Left lung (tissue), 10 donors: ENCODE measurements around the gene SETD4. TPM values are rescaled to one million over a fixed set of nuclear protein-coding genes. Genes with fewer than 3 reads are reported as not detected.
A peak's percentile ranks its signal among the peaks of the same experiment; 100 is the strongest.

Experiments
- ATAC-seq: fragments of 200-7000 bp; cut with Tn5 transposase; one replicate; pipeline ENCODE4 v1.9.1; 2020; ENCODE audit warnings: moderate library complexity
- DNase-seq, 4 donors: peaks; one replicate each; pipeline ENCODE4 v3.0.0-alpha.2; 2013 to 2020
- H3K27ac ChIP-seq, 2 donors: fragments of 200-600 bp; sonication (generic) in 1 of 2; one replicate each; pipeline versions ENCODE4 v1.5.0 to v1.8.0; 2020 to 2021
- H3K27me3 ChIP-seq, 2 donors: fragments of 200-600 bp; sonication (generic) in 1 of 2; one replicate each; pipeline versions ENCODE4 v1.5.0 to v1.8.0; 2020 to 2021
- H3K36me3 ChIP-seq, 2 donors: fragments of 200-600 bp; sonication (generic) in 1 of 2; one replicate each; pipeline versions ENCODE4 v1.5.0 to v1.8.0; 2020 to 2021
- H3K4me1 ChIP-seq, 2 donors: fragments of 200-600 bp; one replicate each; pipeline ENCODE4 v1.8.0; 2021
- H3K4me3 ChIP-seq, 2 donors: fragments of 200-600 bp; sonication (generic) in 1 of 2; one replicate each; pipeline versions ENCODE4 v1.5.0 to v1.8.0; 2020 to 2021; ENCODE audit warnings: mild to moderate bottlenecking in 1 of 2
- H3K9me3 ChIP-seq, 2 donors: fragments of 200-600 bp; sonication (generic) in 1 of 2; one replicate each; pipeline versions ENCODE4 v1.5.0 to v1.8.0; 2020 to 2021
- intact Hi-C, 2 donors: fragments of 100-400 bp; cut with DNase I; formaldehyde crosslinking; loops; one replicate each; pipeline versions ENCODE4 v1.11.2 to v1.14.2; 2022
- polyA plus RNA-seq, 6 donors: library from polyadenylated mRNA; unstranded; fragments of 120-200 nt; gene quantifications; one replicate each; pipeline ENCODE4 v1.2.1, GENCODE V29; 2013; ENCODE audit not compliant: insufficient read length in 6 of 6
- total RNA-seq, 2 donors: library from RNA; stranded (reverse); fragmentation: NEBNext Ultra II Directional; extraction: Animal tissue kit (Norgen Biotek cat#: 25700); gene quantifications; one replicate each; pipeline ENCODE4 v1.2.1, GENCODE V29; 2021
- TF ChIP-seq, protein P1 (sequence below), 2 donors: fragments of 200-600 bp; sonication (generic) in 1 of 2; IDR thresholded peaks; one replicate each; pipeline versions ENCODE4 v1.5.0 to v1.8.0; 2021; ENCODE audit warnings: antibody characterized with exemption in 2 of 2
- donor health status: DM: no; HTN: yes; CAD: no.
- donor health status: DM: no; HTN: no; CAD: no.

Gene SETD4
- total and polyA plus RNA-seq, 8 donors = 16.6 to 44.7 (median 35.2) TPM

DNA sequence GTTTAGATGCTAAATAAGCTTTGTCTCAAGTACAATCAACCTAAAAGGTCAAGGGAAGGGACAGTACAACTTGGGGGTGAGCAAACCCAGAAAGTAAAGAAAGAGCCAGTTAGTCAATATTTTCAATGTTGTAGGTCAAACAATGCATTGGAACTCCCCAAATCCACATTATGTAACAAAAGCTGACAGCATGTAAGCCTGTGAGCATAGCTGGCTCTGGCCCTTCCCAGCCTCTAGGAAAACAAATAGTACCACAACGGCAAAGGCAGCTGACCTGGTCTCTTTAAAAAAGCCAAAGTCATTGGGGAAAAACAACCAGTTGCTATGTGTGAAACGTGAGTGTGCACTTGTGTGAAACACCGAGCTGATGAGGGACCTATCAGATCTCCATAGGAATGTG, 12.9 kb upstream of the SETD4 start:
- Histone ChIP-seq H3K4me1 (peaks cover 10 to 37% of the 10 kb centered on the region in 2 donors), H3K27me3 (no peaks in the 10 kb centered on the region), H3K9me3 (peaks cover 0 to 6% of the 10 kb centered on the region in 2 donors), H3K4me3 (no peak overlapping the region), H3K27ac (no peak overlapping the region), H3K36me3 (peaks cover 0 to 15% of the 10 kb centered on the region in 2 donors)
- ATAC-seq = no peak
- DNase-seq = no peak
- intact Hi-C loops = no loop called here
- TF ChIP-seq, protein P1, sequence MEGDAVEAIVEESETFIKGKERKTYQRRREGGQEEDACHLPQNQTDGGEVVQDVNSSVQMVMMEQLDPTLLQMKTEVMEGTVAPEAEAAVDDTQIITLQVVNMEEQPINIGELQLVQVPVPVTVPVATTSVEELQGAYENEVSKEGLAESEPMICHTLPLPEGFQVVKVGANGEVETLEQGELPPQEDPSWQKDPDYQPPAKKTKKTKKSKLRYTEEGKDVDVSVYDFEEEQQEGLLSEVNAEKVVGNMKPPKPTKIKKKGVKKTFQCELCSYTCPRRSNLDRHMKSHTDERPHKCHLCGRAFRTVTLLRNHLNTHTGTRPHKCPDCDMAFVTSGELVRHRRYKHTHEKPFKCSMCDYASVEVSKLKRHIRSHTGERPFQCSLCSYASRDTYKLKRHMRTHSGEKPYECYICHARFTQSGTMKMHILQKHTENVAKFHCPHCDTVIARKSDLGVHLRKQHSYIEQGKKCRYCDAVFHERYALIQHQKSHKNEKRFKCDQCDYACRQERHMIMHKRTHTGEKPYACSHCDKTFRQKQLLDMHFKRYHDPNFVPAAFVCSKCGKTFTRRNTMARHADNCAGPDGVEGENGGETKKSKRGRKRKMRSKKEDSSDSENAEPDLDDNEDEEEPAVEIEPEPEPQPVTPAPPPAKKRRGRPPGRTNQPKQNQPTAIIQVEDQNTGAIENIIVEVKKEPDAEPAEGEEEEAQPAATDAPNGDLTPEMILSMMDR (IDR thresholded peaks at IDR 0.05) = no peak

DNA sequence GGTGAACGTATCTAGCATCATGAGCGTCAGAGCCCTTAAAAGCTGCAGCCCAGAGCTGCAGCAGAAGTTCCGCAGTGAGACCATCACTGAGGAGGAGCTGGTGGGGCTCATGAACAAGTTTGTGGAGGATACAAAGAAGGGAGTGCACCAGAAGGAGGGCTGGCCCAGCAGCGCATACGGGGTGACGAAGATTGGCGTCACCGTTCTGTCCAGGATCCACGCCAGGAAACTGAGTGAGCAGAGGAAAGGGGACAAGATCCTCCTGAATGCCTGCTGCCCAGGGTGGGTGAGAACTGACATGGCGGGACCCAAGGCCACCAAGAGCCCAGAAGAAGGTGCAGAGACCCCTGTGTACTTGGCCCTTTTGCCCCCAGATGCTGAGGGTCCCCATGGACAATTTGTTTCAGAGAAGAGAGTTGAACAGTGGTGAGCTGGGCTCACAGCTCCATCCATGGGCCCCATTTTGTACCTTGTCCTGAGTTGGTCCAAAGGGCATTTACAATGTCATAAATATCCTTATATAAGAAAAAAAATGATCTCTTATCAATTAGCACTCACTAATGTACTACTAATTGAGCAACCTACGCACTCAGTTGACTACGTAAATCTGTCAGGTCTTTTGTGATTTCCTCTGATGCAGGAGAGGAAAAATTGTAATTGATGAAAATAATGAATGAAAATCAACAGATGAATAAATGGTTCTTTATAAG, 12.3 kb upstream of the SETD4 start:
- ATAC-seq = no peak
- Histone ChIP-seq H3K4me3 (no peak overlapping the region), H3K27me3 (no peaks in the 10 kb centered on the region)

DNA sequence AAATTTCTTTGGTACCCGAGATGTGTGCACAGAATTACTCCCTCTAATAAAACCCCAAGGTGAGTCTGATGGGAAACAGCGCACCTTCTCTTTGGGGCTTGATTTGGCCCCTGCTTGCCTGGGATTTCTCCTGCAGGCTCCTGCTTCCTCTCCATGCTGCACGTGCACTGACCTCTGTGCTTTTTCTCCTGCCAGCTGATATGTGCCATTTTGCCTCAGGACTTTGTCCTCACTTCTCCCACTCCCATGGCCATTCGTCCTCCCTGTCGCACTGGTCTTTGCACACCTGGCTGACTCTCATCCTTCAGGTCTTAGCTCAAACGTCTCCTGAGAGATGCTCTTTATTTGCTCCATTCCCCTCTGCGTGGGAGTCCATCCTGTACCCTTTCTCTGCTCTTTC, 10.7 kb upstream of the SETD4 start:
- intact Hi-C loops = no loop called here
- peaks cover 0 to 6% of the 10 kb centered on the region in 2 donors for H3K9me3 ChIP-seq
- H3K27ac ChIP-seq = no peak overlapping the region
- no peaks in the 10 kb centered on the region for H3K27me3 ChIP-seq
- H3K4me1 ChIP-seq = peaks cover 5 to 37% of the 10 kb centered on the region in 2 donors
- H3K4me3 ChIP-seq = peak overlapping the region in 1 of 2 donors; percentile 90
- peaks cover 0 to 15% of the 10 kb centered on the region in 2 donors for H3K36me3 ChIP-seq
- DNase-seq = no peak
- ATAC-seq = no peak
- TF ChIP-seq, protein P1 (IDR thresholded peaks at IDR 0.05) = no peak

More for the DNA sequence above, 12.3 kb upstream of the SETD4 start:
- intact Hi-C loops = no loop called here
- DNase-seq = no peak
- H3K9me3 ChIP-seq = peaks cover 0 to 6% of the 10 kb centered on the region in 2 donors
- TF ChIP-seq, protein P1 (IDR thresholded peaks at IDR 0.05) = no peak
- no peak overlapping the region for H3K27ac ChIP-seq
- peaks cover 10 to 37% of the 10 kb centered on the region in 2 donors for H3K4me1 ChIP-seq
- peaks cover 0 to 15% of the 10 kb centered on the region in 2 donors for H3K36me3 ChIP-seq

DNA sequence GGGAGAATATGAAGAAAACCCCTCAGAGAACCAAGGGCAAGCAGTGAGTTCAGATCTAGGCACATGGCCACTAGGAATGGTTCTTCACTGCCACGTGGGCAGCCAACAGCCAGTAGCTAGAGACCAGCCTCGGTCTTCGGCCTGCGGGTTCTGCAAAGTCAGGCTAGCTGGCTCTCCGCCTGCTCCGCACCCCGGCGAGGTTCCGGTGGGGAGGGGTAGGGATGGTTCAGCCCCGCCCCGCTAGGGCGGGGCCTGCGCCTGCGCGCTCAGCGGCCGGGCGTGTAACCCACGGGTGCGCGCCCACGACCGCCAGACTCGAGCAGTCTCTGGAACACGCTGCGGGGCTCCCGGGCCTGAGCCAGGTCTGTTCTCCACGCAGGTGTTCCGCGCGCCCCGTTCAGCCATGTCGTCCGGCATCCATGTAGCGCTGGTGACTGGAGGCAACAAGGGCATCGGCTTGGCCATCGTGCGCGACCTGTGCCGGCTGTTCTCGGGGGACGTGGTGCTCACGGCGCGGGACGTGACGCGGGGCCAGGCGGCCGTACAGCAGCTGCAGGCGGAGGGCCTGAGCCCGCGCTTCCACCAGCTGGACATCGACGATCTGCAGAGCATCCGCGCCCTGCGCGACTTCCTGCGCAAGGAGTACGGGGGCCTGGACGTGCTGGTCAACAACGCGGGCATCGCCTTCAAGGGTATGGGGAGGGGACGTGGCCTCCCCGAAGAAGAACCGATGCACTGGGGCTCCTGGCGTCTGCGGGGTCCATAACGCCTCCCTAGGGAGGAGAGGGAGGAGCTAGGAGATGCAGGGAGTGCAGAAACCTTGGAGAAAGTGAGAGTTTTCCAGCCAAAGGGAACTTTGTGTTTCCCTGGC, 9.6 kb upstream of the SETD4 start, which contains the start of gene CBR1:
Gene CBR1, plus strand, starts transcription at position 312 of the 871 bp plus-strand sequence. Its CDS starts 92 bp downstream, at position 404.
- peaks cover 5 to 37% of the 10 kb centered on the region in 2 donors for H3K4me1 ChIP-seq
- H3K36me3 ChIP-seq = peaks cover 0 to 15% of the 10 kb centered on the region in 2 donors
- H3K9me3 ChIP-seq = peaks cover 0 to 6% of the 10 kb centered on the region in 2 donors
- H3K27ac ChIP-seq = peak within 1 kb of the TSS; percentile 41 to 84
- H3K4me3 ChIP-seq = peak within 1 kb of the TSS; percentile 72 to 90
- DNase-seq (peak; percentile 70 to 100 (median 93)), ATAC-seq (peak; percentile 99)
- TF ChIP-seq, protein P1 (IDR thresholded peaks at IDR 0.05) = peak in 1 of 2 donors; percentile 22
- no peaks in the 10 kb centered on the region for H3K27me3 ChIP-seq
- intact Hi-C loops = no loop called here
